OCI-LY7 (cell line): ENCODE measurements around the gene NAA10.

Source experiments
- CTCF ChIP-seq: fragments of 200-600 bp; sonication (generic); conservative IDR thresholded peaks from 2 replicates; pipeline ENCODE4 v1.5.1; 2014; ENCODE audit warnings: mild to moderate bottlenecking, antibody characterized with exemption, low read length, moderate library complexity, mixed read lengths
- EZH2phosphoT487 ChIP-seq: fragments of 200-600 bp; sonication (generic); IDR thresholded peaks from 2 replicates; pipeline ENCODE4 v1.6.1; 2018; ENCODE audit warnings: low read depth, borderline replicate concordance, mild to moderate bottlenecking, mixed run types, antibody characterized with exemption, low read length, moderate library complexity, mixed read lengths

- TF ChIP-seq CTCF (no peak), EZH2phosphoT487 (no peak)
Observed at GRCh38 chrX:153971450-153972367, 36.9 kb upstream of the NAA10 start, which contains the start of gene HCFC1.
